ENCODE measurements around the gene RPL3. TPM values are rescaled to one million over a fixed set of nuclear protein-coding genes. Genes with fewer than 3 reads are reported as not detected.
"Not testable (repeated sequence)": the region's sequence is repeated elsewhere in the genome, so short reads cannot be mapped to it uniquely, and the experiment has no call there.

Gene RPL3
- total and polyA plus RNA-seq, 2 donors (not counting 1 experiment from before 2014, with no cell fraction given), result 2,665 to 5,418 TPM

DNA sequence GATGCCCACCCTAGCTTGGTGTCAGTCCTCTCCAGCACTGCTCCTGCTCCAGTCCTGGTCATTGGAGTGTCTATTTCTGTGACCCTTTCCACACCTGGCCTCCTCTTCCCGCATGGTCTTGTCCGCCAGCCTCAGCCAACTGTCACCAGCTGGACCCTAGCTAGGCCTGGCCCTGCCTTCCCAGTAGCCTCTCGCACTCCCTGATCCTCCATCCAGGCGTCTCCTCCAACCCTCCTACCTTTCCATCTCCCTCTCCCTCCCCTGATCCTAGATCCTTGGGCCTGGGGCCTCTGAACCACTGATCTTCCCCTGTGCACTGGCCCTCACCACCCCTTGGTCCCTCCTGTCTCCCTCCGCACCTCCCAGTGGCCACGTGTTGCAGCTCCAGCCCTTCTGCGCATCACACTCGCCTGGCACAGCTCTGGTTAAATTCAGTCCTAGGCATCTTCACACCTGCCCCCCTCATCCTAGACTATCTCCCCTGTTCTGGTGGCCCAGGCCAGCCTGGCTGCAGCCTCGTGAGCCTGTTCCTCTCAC, 40.3 kb upstream of the RPL3 start:
- H3K4me1 ChIP-seq (ENCODE audit: control insufficient read depth in 2 of 2, insufficient read depth in 2 of 2, low read length in 2 of 2), result peaks cover 0 to under 1% of the 10 kb centered on the region in 2 donors
- no peaks in the 10 kb centered on the region for H3K9me3 Mint-ChIP-seq (ENCODE audit: insufficient read depth)
- H3K9ac ChIP-seq (ENCODE audit: low read length), result no peak overlapping the region
- no peaks in the 10 kb centered on the region for H4K20me1 ChIP-seq (ENCODE audit: control insufficient read depth, insufficient read depth, low read length, poor library complexity, severe bottlenecking)
- no peak overlapping the region for H2AFZ ChIP-seq (ENCODE audit: insufficient read depth, low read depth, low read length, poor library complexity, severe bottlenecking)
- H3K4me1 Mint-ChIP-seq, result peaks cover 13% of the 10 kb centered on the region
- H3K36me3 ChIP-seq (replicated peaks in 1 of 2; ENCODE audit: control extremely low read depth in 1 of 2, control insufficient read depth in 1 of 2, extremely low read depth in 1 of 2, insufficient read depth in 2 of 2, low read length in 1 of 2), result no peaks in the 10 kb centered on the region
- no peak overlapping the region for H3K4me3 ChIP-seq (ENCODE audit: control extremely low read depth in 1 of 5, extremely low read depth in 1 of 5, insufficient read depth in 1 of 5, low read depth in 2 of 5, low read length in 4 of 5)
- DNase-seq (no peak), ATAC-seq (ENCODE audit: low read depth) (no peak)
- 90% methylated on average over 9 of the region's 9 CpGs for WGBS (ENCODE audit: insufficient coverage)
- H3K9me3 ChIP-seq (ENCODE audit: control extremely low read depth in 1 of 3, control insufficient read depth in 2 of 3, insufficient read depth in 1 of 3, low read length in 2 of 3), result no peaks in the 10 kb centered on the region
- no peaks in the 10 kb centered on the region for H3K27me3 Mint-ChIP-seq
- POLR2A ChIA-PET, result interaction anchor here (0.6 kb wide), 1 partner anchor 49 kb away, joined by 3 read pairs; no protein-coding TSS in a partner anchor
- peaks cover 10% of the 10 kb centered on the region for H3K79me2 ChIP-seq (ENCODE audit: control insufficient read depth, insufficient read depth, low read length)
- no peak overlapping the region for H3K4me2 ChIP-seq (replicated peaks; ENCODE audit: low read depth, low read length, poor library complexity, severe bottlenecking)
- no peaks in the 10 kb centered on the region for H3K27me3 ChIP-seq (replicated peaks in 1 of 4; ENCODE audit: control extremely low read depth in 1 of 4, control insufficient read depth in 3 of 4, insufficient read depth in 4 of 4, low read length in 3 of 4)
- no peak overlapping the region for H3K27ac Mint-ChIP-seq
- intact Hi-C loops (cut with micrococcal nuclease), result no loop called here
- no peak overlapping the region for H3K4me3 Mint-ChIP-seq
- no peak overlapping the region for H3K27ac ChIP-seq (ENCODE audit: low read length in 2 of 2)
- TF ChIP-seq, protein P1, sequence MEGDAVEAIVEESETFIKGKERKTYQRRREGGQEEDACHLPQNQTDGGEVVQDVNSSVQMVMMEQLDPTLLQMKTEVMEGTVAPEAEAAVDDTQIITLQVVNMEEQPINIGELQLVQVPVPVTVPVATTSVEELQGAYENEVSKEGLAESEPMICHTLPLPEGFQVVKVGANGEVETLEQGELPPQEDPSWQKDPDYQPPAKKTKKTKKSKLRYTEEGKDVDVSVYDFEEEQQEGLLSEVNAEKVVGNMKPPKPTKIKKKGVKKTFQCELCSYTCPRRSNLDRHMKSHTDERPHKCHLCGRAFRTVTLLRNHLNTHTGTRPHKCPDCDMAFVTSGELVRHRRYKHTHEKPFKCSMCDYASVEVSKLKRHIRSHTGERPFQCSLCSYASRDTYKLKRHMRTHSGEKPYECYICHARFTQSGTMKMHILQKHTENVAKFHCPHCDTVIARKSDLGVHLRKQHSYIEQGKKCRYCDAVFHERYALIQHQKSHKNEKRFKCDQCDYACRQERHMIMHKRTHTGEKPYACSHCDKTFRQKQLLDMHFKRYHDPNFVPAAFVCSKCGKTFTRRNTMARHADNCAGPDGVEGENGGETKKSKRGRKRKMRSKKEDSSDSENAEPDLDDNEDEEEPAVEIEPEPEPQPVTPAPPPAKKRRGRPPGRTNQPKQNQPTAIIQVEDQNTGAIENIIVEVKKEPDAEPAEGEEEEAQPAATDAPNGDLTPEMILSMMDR (IDR thresholded peaks at IDR 0.05), result no peak
- TF ChIP-seq EZH2 (IDR thresholded peaks at IDR 0.05; ENCODE audit: borderline replicate concordance, insufficient read depth, low read depth, low read length, poor library complexity, severe bottlenecking), result no peak
- CTCF ChIA-PET, result interaction anchor here (1.3 kb wide), 1 partner anchor 29 kb away, joined by 4 read pairs; no protein-coding TSS in a partner anchor

DNA sequence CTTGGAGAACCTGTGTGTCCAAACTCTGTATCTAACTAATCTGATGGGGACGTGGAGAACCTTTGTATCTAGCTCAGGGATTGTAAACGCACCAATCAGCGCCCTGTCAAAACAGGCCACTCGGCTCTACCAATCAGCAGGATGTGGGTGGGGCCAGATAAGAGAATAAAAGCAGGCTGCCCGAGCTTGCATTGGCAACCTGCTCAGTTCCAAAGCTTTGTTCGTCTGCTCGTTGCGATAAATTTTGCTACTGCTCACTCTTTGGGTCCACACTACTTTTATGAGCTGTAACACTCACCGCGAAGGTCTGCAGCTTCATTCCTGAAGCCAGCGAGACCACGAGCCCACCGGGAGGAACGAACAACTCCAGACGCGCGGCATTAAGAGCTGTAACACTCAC, 38.8 kb upstream of the RPL3 start:
- H3K4me2 ChIP-seq (replicated peaks; ENCODE audit: low read depth, low read length, poor library complexity, severe bottlenecking); H3K27me3 ChIP-seq (replicated peaks in 1 of 4; ENCODE audit: control extremely low read depth in 1 of 4, control insufficient read depth in 3 of 4, insufficient read depth in 4 of 4, low read length in 3 of 4); H3K27ac ChIP-seq (ENCODE audit: low read length in 2 of 2); H3K9me3 ChIP-seq (ENCODE audit: control extremely low read depth in 1 of 3, control insufficient read depth in 2 of 3, insufficient read depth in 1 of 3, low read length in 2 of 3); H3K4me1 ChIP-seq (ENCODE audit: control insufficient read depth in 2 of 2, insufficient read depth in 2 of 2, low read length in 2 of 2); H2AFZ ChIP-seq (ENCODE audit: insufficient read depth, low read depth, low read length, poor library complexity, severe bottlenecking); intact Hi-C loops (cut with micrococcal nuclease); ATAC-seq (ENCODE audit: low read depth); H3K27me3 Mint-ChIP-seq; H3K27ac Mint-ChIP-seq; H3K9ac ChIP-seq (ENCODE audit: low read length); H3K4me3 Mint-ChIP-seq; H3K36me3 ChIP-seq (replicated peaks in 1 of 2; ENCODE audit: control extremely low read depth in 1 of 2, control insufficient read depth in 1 of 2, extremely low read depth in 1 of 2, insufficient read depth in 2 of 2, low read length in 1 of 2); H3K9me3 Mint-ChIP-seq (ENCODE audit: insufficient read depth); POLR2A ChIA-PET; H4K20me1 ChIP-seq (ENCODE audit: control insufficient read depth, insufficient read depth, low read length, poor library complexity, severe bottlenecking); H3K4me3 ChIP-seq (ENCODE audit: control extremely low read depth in 1 of 5, extremely low read depth in 1 of 5, insufficient read depth in 1 of 5, low read depth in 2 of 5, low read length in 4 of 5); DNase-seq: not testable (repeated sequence)
- peaks cover 10% of the 10 kb centered on the region for H3K4me1 Mint-ChIP-seq
- CTCF ChIA-PET, result interaction anchor here (0.6 kb wide), 1 partner anchor 13 kb away, joined by 4 read pairs; no protein-coding TSS in a partner anchor
- peaks cover 19% of the 10 kb centered on the region for H3K79me2 ChIP-seq (ENCODE audit: control insufficient read depth, insufficient read depth, low read length)
- 96% methylated on average over 12 of the region's 17 CpGs for WGBS (ENCODE audit: insufficient coverage)

DNA sequence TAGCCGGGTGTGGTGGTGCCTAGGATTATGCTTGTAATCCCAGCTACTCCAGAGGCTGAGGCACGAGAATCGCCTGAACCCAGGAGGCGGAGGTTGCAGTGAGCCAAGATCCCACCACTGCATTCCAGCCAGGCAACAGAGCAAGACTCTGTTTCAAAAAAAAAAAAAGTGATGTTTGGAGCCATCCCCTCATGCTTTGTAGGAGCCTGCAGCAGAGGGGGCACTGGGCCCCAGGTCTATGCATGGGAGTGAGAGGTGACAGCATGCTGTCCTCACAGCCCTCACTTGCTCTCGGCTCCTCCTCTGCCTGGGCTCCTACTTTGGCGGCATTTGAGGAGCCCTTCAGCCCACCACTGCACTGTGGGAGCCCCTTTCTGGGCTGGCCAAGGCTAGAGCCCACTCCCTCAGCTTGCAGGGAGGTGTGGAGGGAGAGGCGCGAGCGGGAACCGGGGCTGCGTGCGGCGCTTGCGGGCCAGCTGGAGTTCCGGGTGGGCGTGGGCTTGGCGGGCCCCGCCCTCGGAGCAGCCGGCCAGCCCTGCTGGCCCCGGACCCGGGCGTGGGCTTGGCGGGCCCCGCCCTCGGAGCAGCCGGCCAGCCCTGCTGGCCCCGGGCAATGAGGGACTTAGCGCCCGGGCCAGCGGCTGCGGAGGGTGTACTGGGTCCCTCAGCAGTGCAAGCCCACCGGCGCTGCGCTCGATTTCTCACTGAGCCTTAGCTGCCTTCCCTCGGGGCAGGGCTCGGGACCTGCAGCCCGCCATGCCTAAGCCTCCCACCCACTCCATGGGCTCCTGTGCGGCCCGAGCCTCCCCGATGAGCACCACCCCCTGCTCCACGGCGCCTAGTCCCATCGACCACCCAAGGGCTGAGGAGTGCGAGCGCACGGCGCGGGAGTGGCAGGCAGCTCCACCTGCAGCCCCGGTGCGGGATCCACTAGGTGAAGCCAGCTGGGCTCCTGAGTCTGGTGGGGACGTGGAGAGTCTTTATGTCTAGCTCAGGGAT, 38.0 kb upstream of the RPL3 start:
- intact Hi-C loops (cut with micrococcal nuclease); H3K4me2 ChIP-seq (replicated peaks; ENCODE audit: low read depth, low read length, poor library complexity, severe bottlenecking); H3K27ac ChIP-seq (ENCODE audit: low read length in 2 of 2); H3K27ac Mint-ChIP-seq; H3K27me3 Mint-ChIP-seq; CTCF ChIA-PET; ATAC-seq (ENCODE audit: low read depth); H3K4me3 Mint-ChIP-seq; POLR2A ChIA-PET; H4K20me1 ChIP-seq (ENCODE audit: control insufficient read depth, insufficient read depth, low read length, poor library complexity, severe bottlenecking); DNase-seq; H3K9me3 ChIP-seq (ENCODE audit: control extremely low read depth in 1 of 3, control insufficient read depth in 2 of 3, insufficient read depth in 1 of 3, low read length in 2 of 3); H3K9me3 Mint-ChIP-seq (ENCODE audit: insufficient read depth); H2AFZ ChIP-seq (ENCODE audit: insufficient read depth, low read depth, low read length, poor library complexity, severe bottlenecking); H3K36me3 ChIP-seq (replicated peaks in 1 of 2; ENCODE audit: control extremely low read depth in 1 of 2, control insufficient read depth in 1 of 2, extremely low read depth in 1 of 2, insufficient read depth in 2 of 2, low read length in 1 of 2); H3K4me1 ChIP-seq (ENCODE audit: control insufficient read depth in 2 of 2, insufficient read depth in 2 of 2, low read length in 2 of 2); H3K9ac ChIP-seq (ENCODE audit: low read length); H3K27me3 ChIP-seq (replicated peaks in 1 of 4; ENCODE audit: control extremely low read depth in 1 of 4, control insufficient read depth in 3 of 4, insufficient read depth in 4 of 4, low read length in 3 of 4); H3K4me3 ChIP-seq (ENCODE audit: control extremely low read depth in 1 of 5, extremely low read depth in 1 of 5, insufficient read depth in 1 of 5, low read depth in 2 of 5, low read length in 4 of 5): not testable (repeated sequence)
- peaks cover 22% of the 10 kb centered on the region for H3K79me2 ChIP-seq (ENCODE audit: control insufficient read depth, insufficient read depth, low read length)
- peaks cover 12% of the 10 kb centered on the region for H3K4me1 Mint-ChIP-seq
- 93% methylated on average over 13 of the region's 53 CpGs for WGBS (ENCODE audit: insufficient coverage)

Measured in B cell (primary cell).